Measurements from ENCODE around the gene IL3RA. TPM values are rescaled to one million over a fixed set of nuclear protein-coding genes. Genes with fewer than 3 reads are reported as not detected.

IL3RA gene
- total RNA-seq, 1 experiment from 2014 or later: 0.26 TPM

DNA sequence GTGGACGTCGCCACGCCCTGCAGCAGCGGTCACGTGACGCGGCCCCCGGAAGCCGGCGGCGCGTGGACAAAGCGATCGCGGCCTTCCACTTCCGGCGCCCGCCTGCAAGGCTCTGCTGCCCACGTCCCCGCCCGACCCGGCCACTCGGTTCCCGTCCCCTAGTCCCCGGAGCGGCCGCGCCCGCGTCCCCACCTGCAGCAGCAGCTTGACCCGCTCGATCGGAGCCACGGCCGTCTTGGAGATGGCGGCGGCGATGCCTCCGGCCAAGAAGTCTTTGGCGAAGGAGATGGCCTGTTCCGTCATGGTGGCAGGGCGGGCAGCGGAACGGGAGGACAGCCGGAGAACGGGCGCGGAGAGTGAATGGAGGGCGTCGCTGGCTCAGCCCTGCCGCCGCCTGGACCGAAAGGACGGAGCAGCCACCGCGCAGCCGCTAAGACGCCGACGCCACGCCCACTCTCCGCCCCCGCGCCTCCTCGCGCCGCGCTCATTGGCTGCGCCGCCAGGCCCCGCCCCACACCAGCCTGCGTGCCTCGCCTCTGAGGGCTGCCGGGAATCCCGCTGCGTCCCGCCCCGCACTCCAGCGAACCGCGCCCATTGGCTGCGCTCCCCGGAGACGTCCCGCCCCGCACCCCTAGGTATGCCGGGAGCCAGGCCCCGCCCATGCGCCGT, 55.3 kb downstream of the IL3RA start, which contains the start of gene SLC25A6 (continued):
- TF ChIP-seq, protein P1, sequence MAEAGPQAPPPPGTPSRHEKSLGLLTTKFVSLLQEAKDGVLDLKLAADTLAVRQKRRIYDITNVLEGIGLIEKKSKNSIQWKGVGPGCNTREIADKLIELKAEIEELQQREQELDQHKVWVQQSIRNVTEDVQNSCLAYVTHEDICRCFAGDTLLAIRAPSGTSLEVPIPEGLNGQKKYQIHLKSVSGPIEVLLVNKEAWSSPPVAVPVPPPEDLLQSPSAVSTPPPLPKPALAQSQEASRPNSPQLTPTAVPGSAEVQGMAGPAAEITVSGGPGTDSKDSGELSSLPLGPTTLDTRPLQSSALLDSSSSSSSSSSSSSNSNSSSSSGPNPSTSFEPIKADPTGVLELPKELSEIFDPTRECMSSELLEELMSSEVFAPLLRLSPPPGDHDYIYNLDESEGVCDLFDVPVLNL (CRISPR knock-in tag; IDR thresholded peaks at IDR 0.05; ENCODE audit: borderline replicate concordance, low read depth): peak; percentile 51; the same call in 1 of the 2 replicates
- TF ChIP-seq GRHL2 (CRISPR knock-in tag; IDR thresholded peaks at IDR 0.05; ENCODE audit: insufficient replicate concordance, severe bottlenecking) (no peak), JUN (CRISPR knock-in tag; IDR thresholded peaks at IDR 0.05) (0 out of 2 replicates have a peak, but pooled peaks have one; percentile 46), ZNF281 (CRISPR knock-in tag; IDR thresholded peaks at IDR 0.05) (0 out of 2 replicates have a peak, but pooled peaks have one; percentile 27), ATF1 (CRISPR knock-in tag; IDR thresholded peaks at IDR 0.05) (0 out of 2 replicates have a peak, but pooled peaks have one; percentile 42), NR3C1 (CRISPR knock-in tag; conservative IDR thresholded peaks at IDR 0.05; ENCODE audit: low read depth) (peak; percentile 74), GABPB1 (CRISPR knock-in tag; IDR thresholded peaks at IDR 0.05) (peak; percentile 81), CDX4 (CRISPR knock-in tag; IDR thresholded peaks at IDR 0.05; ENCODE audit: borderline replicate concordance) (no peak), SP1 (CRISPR knock-in tag; conservative IDR thresholded peaks at IDR 0.05) (peak; percentile 99), JAZF1 (CRISPR knock-in tag; IDR thresholded peaks at IDR 0.05) (no peak), ZNF121 (CRISPR knock-in tag; IDR thresholded peaks at IDR 0.05) (no peak), OVOL2 (CRISPR knock-in tag; IDR thresholded peaks at IDR 0.05; ENCODE audit: borderline replicate concordance) (no peak), ZNF232 (CRISPR knock-in tag; IDR thresholded peaks at IDR 0.05) (peak; percentile 94), EMX1 (CRISPR knock-in tag; IDR thresholded peaks at IDR 0.05) (no peak), TCF7 (CRISPR knock-in tag; IDR thresholded peaks at IDR 0.05; ENCODE audit: low read depth) (peak; percentile 93), HMGXB4 (CRISPR knock-in tag; IDR thresholded peaks at IDR 0.05) (no peak), NFATC4 (CRISPR knock-in tag; IDR thresholded peaks at IDR 0.05) (peak; percentile 78), ZNF396 (CRISPR knock-in tag; IDR thresholded peaks at IDR 0.05; ENCODE audit: borderline replicate concordance) (no peak), ZNF263 (CRISPR knock-in tag; IDR thresholded peaks at IDR 0.05; ENCODE audit: low read depth) (no peak), USF2 (CRISPR knock-in tag; IDR thresholded peaks at IDR 0.05) (peak; percentile 99), ZMAT4 (CRISPR knock-in tag; IDR thresholded peaks at IDR 0.05) (0 out of 2 replicates have a peak, but pooled peaks have one; percentile 46), ZNF423 (CRISPR knock-in tag; IDR thresholded peaks at IDR 0.05) (no peak)
- TF ChIP-seq, protein P2, sequence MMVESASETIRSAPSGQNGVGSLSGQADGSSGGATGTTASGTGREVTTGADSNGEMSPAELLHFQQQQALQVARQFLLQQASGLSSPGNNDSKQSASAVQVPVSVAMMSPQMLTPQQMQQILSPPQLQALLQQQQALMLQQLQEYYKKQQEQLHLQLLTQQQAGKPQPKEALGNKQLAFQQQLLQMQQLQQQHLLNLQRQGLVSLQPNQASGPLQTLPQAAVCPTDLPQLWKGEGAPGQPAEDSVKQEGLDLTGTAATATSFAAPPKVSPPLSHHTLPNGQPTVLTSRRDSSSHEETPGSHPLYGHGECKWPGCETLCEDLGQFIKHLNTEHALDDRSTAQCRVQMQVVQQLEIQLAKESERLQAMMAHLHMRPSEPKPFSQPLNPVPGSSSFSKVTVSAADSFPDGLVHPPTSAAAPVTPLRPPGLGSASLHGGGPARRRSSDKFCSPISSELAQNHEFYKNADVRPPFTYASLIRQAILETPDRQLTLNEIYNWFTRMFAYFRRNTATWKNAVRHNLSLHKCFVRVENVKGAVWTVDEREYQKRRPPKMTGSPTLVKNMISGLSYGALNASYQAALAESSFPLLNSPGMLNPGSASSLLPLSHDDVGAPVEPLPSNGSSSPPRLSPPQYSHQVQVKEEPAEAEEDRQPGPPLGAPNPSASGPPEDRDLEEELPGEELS (CRISPR knock-in tag; IDR thresholded peaks at IDR 0.05): peak; percentile 88
- TF ChIP-seq, protein P3, sequence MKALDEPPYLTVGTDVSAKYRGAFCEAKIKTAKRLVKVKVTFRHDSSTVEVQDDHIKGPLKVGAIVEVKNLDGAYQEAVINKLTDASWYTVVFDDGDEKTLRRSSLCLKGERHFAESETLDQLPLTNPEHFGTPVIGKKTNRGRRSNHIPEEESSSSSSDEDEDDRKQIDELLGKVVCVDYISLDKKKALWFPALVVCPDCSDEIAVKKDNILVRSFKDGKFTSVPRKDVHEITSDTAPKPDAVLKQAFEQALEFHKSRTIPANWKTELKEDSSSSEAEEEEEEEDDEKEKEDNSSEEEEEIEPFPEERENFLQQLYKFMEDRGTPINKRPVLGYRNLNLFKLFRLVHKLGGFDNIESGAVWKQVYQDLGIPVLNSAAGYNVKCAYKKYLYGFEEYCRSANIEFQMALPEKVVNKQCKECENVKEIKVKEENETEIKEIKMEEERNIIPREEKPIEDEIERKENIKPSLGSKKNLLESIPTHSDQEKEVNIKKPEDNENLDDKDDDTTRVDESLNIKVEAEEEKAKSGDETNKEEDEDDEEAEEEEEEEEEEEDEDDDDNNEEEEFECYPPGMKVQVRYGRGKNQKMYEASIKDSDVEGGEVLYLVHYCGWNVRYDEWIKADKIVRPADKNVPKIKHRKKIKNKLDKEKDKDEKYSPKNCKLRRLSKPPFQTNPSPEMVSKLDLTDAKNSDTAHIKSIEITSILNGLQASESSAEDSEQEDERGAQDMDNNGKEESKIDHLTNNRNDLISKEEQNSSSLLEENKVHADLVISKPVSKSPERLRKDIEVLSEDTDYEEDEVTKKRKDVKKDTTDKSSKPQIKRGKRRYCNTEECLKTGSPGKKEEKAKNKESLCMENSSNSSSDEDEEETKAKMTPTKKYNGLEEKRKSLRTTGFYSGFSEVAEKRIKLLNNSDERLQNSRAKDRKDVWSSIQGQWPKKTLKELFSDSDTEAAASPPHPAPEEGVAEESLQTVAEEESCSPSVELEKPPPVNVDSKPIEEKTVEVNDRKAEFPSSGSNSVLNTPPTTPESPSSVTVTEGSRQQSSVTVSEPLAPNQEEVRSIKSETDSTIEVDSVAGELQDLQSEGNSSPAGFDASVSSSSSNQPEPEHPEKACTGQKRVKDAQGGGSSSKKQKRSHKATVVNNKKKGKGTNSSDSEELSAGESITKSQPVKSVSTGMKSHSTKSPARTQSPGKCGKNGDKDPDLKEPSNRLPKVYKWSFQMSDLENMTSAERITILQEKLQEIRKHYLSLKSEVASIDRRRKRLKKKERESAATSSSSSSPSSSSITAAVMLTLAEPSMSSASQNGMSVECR (CRISPR knock-in tag; IDR thresholded peaks at IDR 0.05; ENCODE audit: borderline replicate concordance): peak; percentile 81
